GM23338 (cell line): ENCODE measurements around the gene KPNA6.

ENCODE experiments used
- CREB1 ChIP-seq: fragments of 250-450 bp; sonication (Bioruptor Pico); IDR thresholded peaks from 2 replicates; pipeline ENCODE4 v1.5.0; 2020; ENCODE audit warnings: low read depth, mild to moderate bottlenecking, moderate library complexity
- EZH2 ChIP-seq: fragments of 200-600 bp; sonication (generic); IDR thresholded peaks from one replicate; pipeline ENCODE4 v1.8.0; 2017; ENCODE audit warnings: antibody characterized with exemption, mild to moderate bottlenecking, low read depth; ENCODE audit not compliant: unreplicated experiment
- EZH2phosphoT487 ChIP-seq: fragments of 200-600 bp; sonication (generic); IDR thresholded peaks from one replicate; pipeline ENCODE4 v1.8.1; 2018; ENCODE audit warnings: antibody characterized with exemption; ENCODE audit not compliant: unreplicated experiment
- JUNB ChIP-seq: IDR thresholded peaks from one replicate; pipeline ENCODE4 v1.6.1; 2016; ENCODE audit warnings: antibody characterized with exemption; ENCODE audit not compliant: unreplicated experiment
- NANOG ChIP-seq: IDR thresholded peaks from 2 replicates; pipeline ENCODE4 v1.6.1; 2016; ENCODE audit warnings: antibody characterized with exemption, borderline replicate concordance
- POLR2AphosphoS5 ChIP-seq: IDR thresholded peaks from 2 replicates; pipeline ENCODE4 v1.6.1; 2016; ENCODE audit warnings: antibody characterized with exemption, low read depth
- STAT1 ChIP-seq: IDR thresholded peaks from one replicate; pipeline ENCODE4 v1.6.1; 2016; ENCODE audit warnings: antibody characterized with exemption; ENCODE audit not compliant: unreplicated experiment
- ZNF114 ChIP-seq: fragments of 250-450 bp; sonication (Bioruptor Pico); IDR thresholded peaks from 2 replicates; pipeline ENCODE4 v1.5.0; 2020; ENCODE audit warnings: mild to moderate bottlenecking, moderate library complexity
- ZNF331 ChIP-seq: fragments of 250-450 bp; sonication (Bioruptor Pico); IDR thresholded peaks from 2 replicates; pipeline ENCODE4 v1.5.0; 2020; ENCODE audit warnings: low read depth, mild to moderate bottlenecking, moderate library complexity
- TF ChIP-seq, protein P1 (sequence below), 2 experiments: fragments of 200-600 bp in 1 of 2; sonication (generic) in 1 of 2; conservative IDR thresholded peaks; 2 replicates each; pipeline versions ENCODE4 v1.5.1 to v1.6.1; 2016 to 2017; ENCODE audit warnings: antibody characterized with exemption in 2 of 2, low read depth in 2 of 2, mild to moderate bottlenecking in 2 of 2, moderate library complexity in 1 of 2
- TF ChIP-seq, protein P2 (sequence below): IDR thresholded peaks from 2 replicates; pipeline ENCODE4 v1.6.1; 2016; ENCODE audit warnings: antibody characterized with exemption
- TF ChIP-seq, protein P3 (sequence below): IDR thresholded peaks from one replicate; pipeline ENCODE4 v1.6.1; 2018; ENCODE audit warnings: antibody characterized with exemption; ENCODE audit not compliant: unreplicated experiment
- TF ChIP-seq, protein P4 (sequence below): fragments of 250-450 bp; sonication (Bioruptor Pico); IDR thresholded peaks from 2 replicates; pipeline ENCODE4 v1.5.0; 2020; ENCODE audit warnings: mild to moderate bottlenecking, moderate library complexity

DNA sequence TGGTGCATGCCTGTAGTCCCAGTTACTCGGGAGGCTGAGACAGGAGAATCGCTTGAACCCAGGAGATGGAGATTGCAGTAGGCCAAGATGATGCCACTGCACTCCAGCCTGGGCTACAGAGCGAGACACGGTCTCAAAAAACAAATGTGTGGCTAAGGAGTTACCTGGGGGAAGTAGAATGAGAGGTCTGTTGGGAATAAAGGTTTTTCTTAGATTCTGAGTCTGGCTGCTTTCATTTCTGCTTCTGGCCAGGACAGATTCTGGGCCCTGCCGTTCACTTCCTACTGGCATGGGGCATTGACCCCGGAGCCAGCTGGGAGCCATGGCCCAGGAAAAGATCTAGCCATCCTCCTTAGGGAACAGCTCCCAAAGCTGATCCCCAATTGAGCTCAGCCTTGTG, 100.6 kb downstream of the KPNA6 start:
- TF ChIP-seq, protein P1, sequence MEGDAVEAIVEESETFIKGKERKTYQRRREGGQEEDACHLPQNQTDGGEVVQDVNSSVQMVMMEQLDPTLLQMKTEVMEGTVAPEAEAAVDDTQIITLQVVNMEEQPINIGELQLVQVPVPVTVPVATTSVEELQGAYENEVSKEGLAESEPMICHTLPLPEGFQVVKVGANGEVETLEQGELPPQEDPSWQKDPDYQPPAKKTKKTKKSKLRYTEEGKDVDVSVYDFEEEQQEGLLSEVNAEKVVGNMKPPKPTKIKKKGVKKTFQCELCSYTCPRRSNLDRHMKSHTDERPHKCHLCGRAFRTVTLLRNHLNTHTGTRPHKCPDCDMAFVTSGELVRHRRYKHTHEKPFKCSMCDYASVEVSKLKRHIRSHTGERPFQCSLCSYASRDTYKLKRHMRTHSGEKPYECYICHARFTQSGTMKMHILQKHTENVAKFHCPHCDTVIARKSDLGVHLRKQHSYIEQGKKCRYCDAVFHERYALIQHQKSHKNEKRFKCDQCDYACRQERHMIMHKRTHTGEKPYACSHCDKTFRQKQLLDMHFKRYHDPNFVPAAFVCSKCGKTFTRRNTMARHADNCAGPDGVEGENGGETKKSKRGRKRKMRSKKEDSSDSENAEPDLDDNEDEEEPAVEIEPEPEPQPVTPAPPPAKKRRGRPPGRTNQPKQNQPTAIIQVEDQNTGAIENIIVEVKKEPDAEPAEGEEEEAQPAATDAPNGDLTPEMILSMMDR (conservative IDR thresholded peaks at IDR 0.05; ENCODE audit: low read depth in 2 of 2): no peak
- TF ChIP-seq, protein P2, sequence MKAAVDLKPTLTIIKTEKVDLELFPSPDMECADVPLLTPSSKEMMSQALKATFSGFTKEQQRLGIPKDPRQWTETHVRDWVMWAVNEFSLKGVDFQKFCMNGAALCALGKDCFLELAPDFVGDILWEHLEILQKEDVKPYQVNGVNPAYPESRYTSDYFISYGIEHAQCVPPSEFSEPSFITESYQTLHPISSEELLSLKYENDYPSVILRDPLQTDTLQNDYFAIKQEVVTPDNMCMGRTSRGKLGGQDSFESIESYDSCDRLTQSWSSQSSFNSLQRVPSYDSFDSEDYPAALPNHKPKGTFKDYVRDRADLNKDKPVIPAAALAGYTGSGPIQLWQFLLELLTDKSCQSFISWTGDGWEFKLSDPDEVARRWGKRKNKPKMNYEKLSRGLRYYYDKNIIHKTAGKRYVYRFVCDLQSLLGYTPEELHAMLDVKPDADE: no peak
- no peak for TF ChIP-seq EZH2
- TF ChIP-seq, protein P3, sequence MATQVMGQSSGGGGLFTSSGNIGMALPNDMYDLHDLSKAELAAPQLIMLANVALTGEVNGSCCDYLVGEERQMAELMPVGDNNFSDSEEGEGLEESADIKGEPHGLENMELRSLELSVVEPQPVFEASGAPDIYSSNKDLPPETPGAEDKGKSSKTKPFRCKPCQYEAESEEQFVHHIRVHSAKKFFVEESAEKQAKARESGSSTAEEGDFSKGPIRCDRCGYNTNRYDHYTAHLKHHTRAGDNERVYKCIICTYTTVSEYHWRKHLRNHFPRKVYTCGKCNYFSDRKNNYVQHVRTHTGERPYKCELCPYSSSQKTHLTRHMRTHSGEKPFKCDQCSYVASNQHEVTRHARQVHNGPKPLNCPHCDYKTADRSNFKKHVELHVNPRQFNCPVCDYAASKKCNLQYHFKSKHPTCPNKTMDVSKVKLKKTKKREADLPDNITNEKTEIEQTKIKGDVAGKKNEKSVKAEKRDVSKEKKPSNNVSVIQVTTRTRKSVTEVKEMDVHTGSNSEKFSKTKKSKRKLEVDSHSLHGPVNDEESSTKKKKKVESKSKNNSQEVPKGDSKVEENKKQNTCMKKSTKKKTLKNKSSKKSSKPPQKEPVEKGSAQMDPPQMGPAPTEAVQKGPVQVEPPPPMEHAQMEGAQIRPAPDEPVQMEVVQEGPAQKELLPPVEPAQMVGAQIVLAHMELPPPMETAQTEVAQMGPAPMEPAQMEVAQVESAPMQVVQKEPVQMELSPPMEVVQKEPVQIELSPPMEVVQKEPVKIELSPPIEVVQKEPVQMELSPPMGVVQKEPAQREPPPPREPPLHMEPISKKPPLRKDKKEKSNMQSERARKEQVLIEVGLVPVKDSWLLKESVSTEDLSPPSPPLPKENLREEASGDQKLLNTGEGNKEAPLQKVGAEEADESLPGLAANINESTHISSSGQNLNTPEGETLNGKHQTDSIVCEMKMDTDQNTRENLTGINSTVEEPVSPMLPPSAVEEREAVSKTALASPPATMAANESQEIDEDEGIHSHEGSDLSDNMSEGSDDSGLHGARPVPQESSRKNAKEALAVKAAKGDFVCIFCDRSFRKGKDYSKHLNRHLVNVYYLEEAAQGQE: no peak
- TF ChIP-seq POLR2AphosphoS5: no peak
- no peak for TF ChIP-seq CREB1 (CRISPR knock-in tag)
- no peak for TF ChIP-seq STAT1
- no peak for TF ChIP-seq ZNF114 (CRISPR knock-in tag)
- no peak for TF ChIP-seq EZH2phosphoT487
- TF ChIP-seq JUNB: no peak
- no peak for TF ChIP-seq NANOG
- no peak for TF ChIP-seq ZNF331
- TF ChIP-seq, protein P4, sequence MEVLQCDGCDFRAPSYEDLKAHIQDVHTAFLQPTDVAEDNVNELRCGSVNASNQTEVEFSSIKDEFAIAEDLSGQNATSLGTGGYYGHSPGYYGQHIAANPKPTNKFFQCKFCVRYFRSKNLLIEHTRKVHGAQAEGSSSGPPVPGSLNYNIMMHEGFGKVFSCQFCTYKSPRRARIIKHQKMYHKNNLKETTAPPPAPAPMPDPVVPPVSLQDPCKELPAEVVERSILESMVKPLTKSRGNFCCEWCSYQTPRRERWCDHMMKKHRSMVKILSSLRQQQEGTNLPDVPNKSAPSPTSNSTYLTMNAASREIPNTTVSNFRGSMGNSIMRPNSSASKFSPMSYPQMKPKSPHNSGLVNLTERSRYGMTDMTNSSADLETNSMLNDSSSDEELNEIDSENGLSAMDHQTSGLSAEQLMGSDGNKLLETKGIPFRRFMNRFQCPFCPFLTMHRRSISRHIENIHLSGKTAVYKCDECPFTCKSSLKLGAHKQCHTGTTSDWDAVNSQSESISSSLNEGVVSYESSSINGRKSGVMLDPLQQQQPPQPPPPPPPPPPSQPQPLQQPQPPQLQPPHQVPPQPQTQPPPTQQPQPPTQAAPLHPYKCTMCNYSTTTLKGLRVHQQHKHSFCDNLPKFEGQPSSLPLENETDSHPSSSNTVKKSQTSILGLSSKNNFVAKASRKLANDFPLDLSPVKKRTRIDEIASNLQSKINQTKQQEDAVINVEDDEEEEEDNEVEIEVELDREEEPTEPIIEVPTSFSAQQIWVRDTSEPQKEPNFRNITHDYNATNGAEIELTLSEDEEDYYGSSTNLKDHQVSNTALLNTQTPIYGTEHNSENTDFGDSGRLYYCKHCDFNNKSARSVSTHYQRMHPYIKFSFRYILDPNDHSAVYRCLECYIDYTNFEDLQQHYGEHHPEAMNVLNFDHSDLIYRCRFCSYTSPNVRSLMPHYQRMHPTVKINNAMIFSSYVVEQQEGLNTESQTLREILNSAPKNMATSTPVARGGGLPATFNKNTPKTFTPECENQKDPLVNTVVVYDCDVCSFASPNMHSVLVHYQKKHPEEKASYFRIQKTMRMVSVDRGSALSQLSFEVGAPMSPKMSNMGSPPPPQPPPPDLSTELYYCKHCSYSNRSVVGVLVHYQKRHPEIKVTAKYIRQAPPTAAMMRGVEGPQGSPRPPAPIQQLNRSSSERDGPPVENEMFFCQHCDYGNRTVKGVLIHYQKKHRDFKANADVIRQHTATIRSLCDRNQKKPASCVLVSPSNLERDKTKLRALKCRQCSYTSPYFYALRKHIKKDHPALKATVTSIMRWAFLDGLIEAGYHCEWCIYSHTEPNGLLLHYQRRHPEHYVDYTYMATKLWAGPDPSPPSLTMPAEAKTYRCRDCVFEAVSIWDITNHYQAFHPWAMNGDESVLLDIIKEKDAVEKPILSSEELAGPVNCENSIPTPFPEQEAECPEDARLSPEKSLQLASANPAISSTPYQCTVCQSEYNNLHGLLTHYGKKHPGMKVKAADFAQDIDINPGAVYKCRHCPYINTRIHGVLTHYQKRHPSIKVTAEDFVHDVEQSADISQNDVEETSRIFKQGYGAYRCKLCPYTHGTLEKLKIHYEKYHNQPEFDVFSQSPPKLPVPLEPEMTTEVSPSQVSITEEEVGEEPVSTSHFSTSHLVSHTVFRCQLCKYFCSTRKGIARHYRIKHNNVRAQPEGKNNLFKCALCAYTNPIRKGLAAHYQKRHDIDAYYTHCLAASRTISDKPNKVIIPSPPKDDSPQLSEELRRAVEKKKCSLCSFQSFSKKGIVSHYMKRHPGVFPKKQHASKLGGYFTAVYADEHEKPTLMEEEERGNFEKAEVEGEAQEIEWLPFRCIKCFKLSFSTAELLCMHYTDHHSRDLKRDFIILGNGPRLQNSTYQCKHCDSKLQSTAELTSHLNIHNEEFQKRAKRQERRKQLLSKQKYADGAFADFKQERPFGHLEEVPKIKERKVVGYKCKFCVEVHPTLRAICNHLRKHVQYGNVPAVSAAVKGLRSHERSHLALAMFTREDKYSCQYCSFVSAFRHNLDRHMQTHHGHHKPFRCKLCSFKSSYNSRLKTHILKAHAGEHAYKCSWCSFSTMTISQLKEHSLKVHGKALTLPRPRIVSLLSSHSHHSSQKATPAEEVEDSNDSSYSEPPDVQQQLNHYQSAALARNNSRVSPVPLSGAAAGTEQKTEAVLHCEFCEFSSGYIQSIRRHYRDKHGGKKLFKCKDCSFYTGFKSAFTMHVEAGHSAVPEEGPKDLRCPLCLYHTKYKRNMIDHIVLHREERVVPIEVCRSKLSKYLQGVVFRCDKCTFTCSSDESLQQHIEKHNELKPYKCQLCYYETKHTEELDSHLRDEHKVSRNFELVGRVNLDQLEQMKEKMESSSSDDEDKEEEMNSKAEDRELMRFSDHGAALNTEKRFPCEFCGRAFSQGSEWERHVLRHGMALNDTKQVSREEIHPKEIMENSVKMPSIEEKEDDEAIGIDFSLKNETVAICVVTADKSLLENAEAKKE (CRISPR knock-in tag): no peak
